Measurements from ENCODE around the gene NEK3. TPM values are rescaled to one million over a fixed set of nuclear protein-coding genes. Genes with fewer than 3 reads are reported as not detected.
"Not testable (repeated sequence)": the region's sequence is repeated elsewhere in the genome, so short reads cannot be mapped to it uniquely, and the experiment has no call there.

The NEK3 gene
- total RNA-seq, 1 experiment from 2014 or later, result 13.3 TPM

DNA sequence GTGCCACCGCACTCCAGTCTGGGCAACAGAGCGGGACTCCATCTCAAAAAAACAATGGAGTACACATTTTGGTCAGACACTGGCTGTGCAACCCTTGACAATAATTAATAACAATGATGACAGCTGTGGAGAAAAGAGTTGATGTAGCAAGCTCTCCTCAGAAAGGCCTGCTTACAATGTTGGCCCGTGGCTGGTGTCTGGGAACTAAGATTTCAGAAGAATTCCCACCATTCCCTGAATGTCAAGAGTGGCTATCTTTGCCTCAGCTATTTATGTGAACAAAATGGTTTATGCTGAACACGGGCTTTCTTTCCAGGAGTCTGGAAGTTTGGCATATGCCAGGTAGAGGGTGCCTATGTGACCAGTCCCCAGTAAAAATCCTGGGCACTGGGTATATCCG lies 56.0 kb downstream of the NEK3 start:
- Mint-ChIP-seq H3K27me3 (ENCODE audit: low read depth) (no peaks in the 10 kb centered on the region), H3K36me3 (ENCODE audit: insufficient read depth in 1 of 3, low read depth in 3 of 3) (peaks cover 0 to 5% (median 0%) of the 10 kb centered on the region in 3 experiments; a peak in 1 of 7 replicates), H3K27ac (no peak overlapping the region), H3K4me1 (no peaks in the 10 kb centered on the region), H3K4me3 (no peak overlapping the region), H3K9me3 (peaks cover 2 to 3% of the 10 kb centered on the region in 2 experiments; a peak in 2 of 5 replicates)
- Histone ChIP-seq H4K91ac (ENCODE audit: insufficient read length, low read depth, low read length) (no peak overlapping the region), H3K18ac (ENCODE audit: insufficient read length, low read depth, low read length) (no peak overlapping the region), H3K23ac (ENCODE audit: insufficient read length, low read depth, low read length) (no peak overlapping the region), H3K4me1 (ENCODE audit: insufficient read depth, low read length) (no peaks in the 10 kb centered on the region), H3K4me2 (ENCODE audit: insufficient read depth, insufficient read length, low read length) (no peak overlapping the region), H2BK20ac (ENCODE audit: low read depth, low read length, poor library complexity, severe bottlenecking) (no peak overlapping the region), H3K56ac (ENCODE audit: insufficient read length, low read depth, low read length) (no peak overlapping the region), H4K20me1 (ENCODE audit: control insufficient read depth, insufficient read depth, insufficient read length) (no peaks in the 10 kb centered on the region), H2BK12ac (ENCODE audit: insufficient read length, low read depth, low read length) (no peak overlapping the region), H2BK120ac (ENCODE audit: low read depth, low read length, poor library complexity, severe bottlenecking) (no peak overlapping the region), H3K9ac (ENCODE audit: extremely low read depth, insufficient read length, low read length) (no peak overlapping the region), H3K27me3 (ENCODE audit: insufficient read depth, low read length) (no peaks in the 10 kb centered on the region), H2AK5ac (ENCODE audit: insufficient read length, low read length) (no peak overlapping the region), H3K9me3 (ENCODE audit: control insufficient read depth, low read depth, low read length) (no peaks in the 10 kb centered on the region), H2BK5ac (ENCODE audit: insufficient read length, low read length) (no peak overlapping the region), H3K14ac (ENCODE audit: insufficient read depth, low read length) (no peak overlapping the region), H3K79me1 (ENCODE audit: insufficient read depth, low read depth, low read length, poor library complexity, severe bottlenecking) (no peaks in the 10 kb centered on the region), H3T11ph (ENCODE audit: low read length) (no peak overlapping the region), H3K79me2 (ENCODE audit: insufficient read depth, low read length) (no peaks in the 10 kb centered on the region), H3K23me2 (ENCODE audit: insufficient read length, low read depth, low read length, poor library complexity, severe bottlenecking) (no peaks in the 10 kb centered on the region), H2AFZ (ENCODE audit: low read length) (no peak overlapping the region), H2BK15ac (ENCODE audit: low read depth, low read length) (no peak overlapping the region), H3K27ac (ENCODE audit: insufficient read length, low read depth, low read length) (no peak overlapping the region), H4K5ac (ENCODE audit: insufficient read length, low read depth, low read length) (no peak overlapping the region), H3K4ac (ENCODE audit: low read depth, low read length) (no peak overlapping the region), H4K8ac (replicated peaks; ENCODE audit: insufficient read length, low read depth, low read length) (no peak overlapping the region)
- DNase-seq, result no peak
- TF ChIP-seq, protein P1, sequence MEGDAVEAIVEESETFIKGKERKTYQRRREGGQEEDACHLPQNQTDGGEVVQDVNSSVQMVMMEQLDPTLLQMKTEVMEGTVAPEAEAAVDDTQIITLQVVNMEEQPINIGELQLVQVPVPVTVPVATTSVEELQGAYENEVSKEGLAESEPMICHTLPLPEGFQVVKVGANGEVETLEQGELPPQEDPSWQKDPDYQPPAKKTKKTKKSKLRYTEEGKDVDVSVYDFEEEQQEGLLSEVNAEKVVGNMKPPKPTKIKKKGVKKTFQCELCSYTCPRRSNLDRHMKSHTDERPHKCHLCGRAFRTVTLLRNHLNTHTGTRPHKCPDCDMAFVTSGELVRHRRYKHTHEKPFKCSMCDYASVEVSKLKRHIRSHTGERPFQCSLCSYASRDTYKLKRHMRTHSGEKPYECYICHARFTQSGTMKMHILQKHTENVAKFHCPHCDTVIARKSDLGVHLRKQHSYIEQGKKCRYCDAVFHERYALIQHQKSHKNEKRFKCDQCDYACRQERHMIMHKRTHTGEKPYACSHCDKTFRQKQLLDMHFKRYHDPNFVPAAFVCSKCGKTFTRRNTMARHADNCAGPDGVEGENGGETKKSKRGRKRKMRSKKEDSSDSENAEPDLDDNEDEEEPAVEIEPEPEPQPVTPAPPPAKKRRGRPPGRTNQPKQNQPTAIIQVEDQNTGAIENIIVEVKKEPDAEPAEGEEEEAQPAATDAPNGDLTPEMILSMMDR (conservative IDR thresholded peaks at IDR 0.05), result no peak
- no CpG with 5 or more reads among the region's 5 CpGs for WGBS (ENCODE audit: extremely low coverage, insufficient read length, low lambda C conversion rate)

DNA sequence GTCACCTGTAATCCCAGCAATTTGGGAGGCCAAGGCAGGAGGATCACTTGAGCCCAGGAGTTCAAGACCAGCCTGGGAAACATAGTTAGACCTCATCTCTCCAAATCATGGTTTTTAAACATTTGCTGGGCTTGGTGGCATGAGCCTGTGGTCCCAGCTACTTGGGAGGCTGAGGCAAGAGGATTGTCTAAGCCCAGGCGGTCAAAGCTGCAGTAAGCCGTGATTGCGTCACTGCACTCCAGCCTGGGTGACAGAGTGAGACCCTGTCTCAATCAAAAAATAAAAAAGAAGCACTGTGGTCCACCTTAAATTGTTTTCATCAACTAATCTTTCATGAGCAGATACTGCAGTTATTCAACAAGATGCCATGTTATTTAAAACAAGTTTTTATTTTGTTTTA lies 57.0 kb downstream of the NEK3 start:
- not testable (repeated sequence) for H2AFZ ChIP-seq (ENCODE audit: low read length)
- WGBS (ENCODE audit: extremely low coverage, insufficient read length, low lambda C conversion rate), result no CpG with 5 or more reads among the region's 3 CpGs

More for the DNA sequence above, 57.0 kb downstream of the NEK3 start:
- not testable (repeated sequence) for H2AK5ac ChIP-seq (ENCODE audit: insufficient read length, low read length); H3K79me1 ChIP-seq (ENCODE audit: insufficient read depth, low read depth, low read length, poor library complexity, severe bottlenecking); H3K9me3 ChIP-seq (ENCODE audit: control insufficient read depth, low read depth, low read length); H2BK5ac ChIP-seq (ENCODE audit: insufficient read length, low read length); H4K8ac ChIP-seq (replicated peaks; ENCODE audit: insufficient read length, low read depth, low read length); H4K5ac ChIP-seq (ENCODE audit: insufficient read length, low read depth, low read length); H3K9me3 Mint-ChIP-seq; H3K27me3 Mint-ChIP-seq (ENCODE audit: low read depth); H4K20me1 ChIP-seq (ENCODE audit: control insufficient read depth, insufficient read depth, insufficient read length); H3K9ac ChIP-seq (ENCODE audit: extremely low read depth, insufficient read length, low read length); H2BK20ac ChIP-seq (ENCODE audit: low read depth, low read length, poor library complexity, severe bottlenecking); H3K4ac ChIP-seq (ENCODE audit: low read depth, low read length); H3K27ac Mint-ChIP-seq; H3K14ac ChIP-seq (ENCODE audit: insufficient read depth, low read length); H3K4me2 ChIP-seq (ENCODE audit: insufficient read depth, insufficient read length, low read length); H2BK15ac ChIP-seq (ENCODE audit: low read depth, low read length); H3K4me3 Mint-ChIP-seq; H3K23ac ChIP-seq (ENCODE audit: insufficient read length, low read depth, low read length); H3K36me3 Mint-ChIP-seq (ENCODE audit: insufficient read depth in 1 of 3, low read depth in 3 of 3); H3T11ph ChIP-seq (ENCODE audit: low read length); H3K79me2 ChIP-seq (ENCODE audit: insufficient read depth, low read length); DNase-seq; H2BK12ac ChIP-seq (ENCODE audit: insufficient read length, low read depth, low read length); H3K27ac ChIP-seq (ENCODE audit: insufficient read length, low read depth, low read length); H3K23me2 ChIP-seq (ENCODE audit: insufficient read length, low read depth, low read length, poor library complexity, severe bottlenecking); H3K56ac ChIP-seq (ENCODE audit: insufficient read length, low read depth, low read length); H3K4me1 ChIP-seq (ENCODE audit: insufficient read depth, low read length); H4K91ac ChIP-seq (ENCODE audit: insufficient read length, low read depth, low read length); H3K27me3 ChIP-seq (ENCODE audit: insufficient read depth, low read length); H3K18ac ChIP-seq (ENCODE audit: insufficient read length, low read depth, low read length); H2BK120ac ChIP-seq (ENCODE audit: low read depth, low read length, poor library complexity, severe bottlenecking); H3K4me1 Mint-ChIP-seq
